SK-N-SH (cell line): Measurements from ENCODE around the gene POU2F3. TPM values are rescaled to one million over a fixed set of nuclear protein-coding genes. Genes with fewer than 3 reads are reported as not detected.
A peak's percentile ranks its signal among the peaks of the same experiment; 100 is the strongest.

Source experiments
- CTCF ChIA-PET: fragments of 300-600, 350-600 bp; formaldehyde crosslinking; extraction: SDS; loops from one replicate; lab custom pipeline; 2021; lab: Yijun Ruan, JAX
- POLR2A ChIA-PET: fragments of 350-600 bp; sonication (Branson Sonifier 250); formaldehyde crosslinking; extraction: SDS; loops from one replicate; lab custom pipeline; 2020; ENCODE audit warnings: antibody characterized with exemption, inconsistent platforms; lab: Yijun Ruan, JAX
- DNase-seq: peaks from one replicate; pipeline ENCODE4 v3.0.0; 2012
- H2AFZ ChIP-seq: fragments of 200-600 bp; sonication (generic); 2 replicates; pipeline ENCODE4 v1.8.1; 2016; ENCODE audit warnings: antibody characterized with exemption, mild to moderate bottlenecking, low read depth
- H3F3A ChIP-seq: fragments of 200-600 bp; sonication (generic); replicated peaks from 2 replicates; pipeline ENCODE3; 2016; ENCODE audit warnings: antibody characterized with exemption, mild to moderate bottlenecking; ENCODE audit not compliant: insufficient read depth
- H3K27ac ChIP-seq, 2 experiments: fragments of 200-500 bp in 1 of 2; fragments of 200-600 bp in 1 of 2; sonication (Bioruptor generic) in 1 of 2; sonication (generic), shearing (Covaris generic) in 1 of 2; 2 replicates each; pipeline versions ENCODE4 v1.5.1 to v1.6.1; 2014 to 2016; ENCODE audit warnings: low read depth in 2 of 2, inconsistent platforms in 1 of 2, low read length in 1 of 2, mild to moderate bottlenecking in 1 of 2, mixed read lengths in 1 of 2
- H3K27me3 ChIP-seq: fragments of 200-600 bp; sonication (generic), shearing (Covaris generic); 2 replicates; pipeline ENCODE4 v1.6.1; 2016; ENCODE audit warnings: mixed run types; ENCODE audit not compliant: insufficient read depth
- H3K36me3 ChIP-seq, 2 experiments: fragments of 200-500 bp in 1 of 2; fragments of 200-600 bp in 1 of 2; sonication (Bioruptor generic) in 1 of 2; sonication (generic) in 1 of 2; replicated peaks in 1 of 2; 2 replicates each; pipeline versions ENCODE3 to v1.5.1; 2014 to 2016; ENCODE audit warnings: low read length in 1 of 2, mild to moderate bottlenecking in 1 of 2; ENCODE audit not compliant: insufficient read depth in 2 of 2, control insufficient read depth in 1 of 2
- H3K4me1 ChIP-seq, 2 experiments: fragments of 200-500 bp in 1 of 2; fragments of 200-600 bp in 1 of 2; sonication (Bioruptor generic) in 1 of 2; sonication (generic), shearing (Covaris generic) in 1 of 2; 2 replicates each; pipeline versions ENCODE4 v1.5.1 to v1.6.1; 2014 to 2016; ENCODE audit warnings: low read depth in 1 of 2, low read length in 1 of 2, mixed run types in 1 of 2; ENCODE audit not compliant: insufficient read depth in 2 of 2, control insufficient read depth in 1 of 2
- H3K4me2 ChIP-seq: fragments of 200-600 bp; sonication (generic), shearing (Covaris generic); 2 replicates; pipeline ENCODE4 v1.6.1; 2017; ENCODE audit warnings: mixed run types
- H3K4me3 ChIP-seq, 2 experiments: fragments of 200-500 bp in 1 of 2; fragments of 200-600 bp in 1 of 2; sonication (Bioruptor generic) in 1 of 2; sonication (generic), shearing (Covaris generic) in 1 of 2; 2 replicates each; pipeline versions ENCODE4 v1.5.1 to v1.8.1; 2014 to 2016; ENCODE audit warnings: low read depth in 2 of 2, inconsistent platforms in 1 of 2, low read length in 1 of 2, mild to moderate bottlenecking in 1 of 2, mixed read lengths in 1 of 2, moderate library complexity in 1 of 2
- H3K79me2 ChIP-seq: fragments of 200-600 bp; sonication (generic); 2 replicates; pipeline ENCODE4 v1.8.1; 2017; ENCODE audit warnings: mild to moderate bottlenecking; ENCODE audit not compliant: insufficient read depth
- H3K9ac ChIP-seq: fragments of 200-600 bp; sonication (generic); 2 replicates; pipeline ENCODE4 v1.6.1; 2017; ENCODE audit warnings: mixed run types
- H3K9me2 ChIP-seq: fragments of 200-600 bp; sonication (generic); 2 replicates; pipeline ENCODE4 v1.6.1; 2017; ENCODE audit warnings: mixed run types
- H3K9me3 ChIP-seq: fragments of 200-600 bp; sonication (generic); 2 replicates; pipeline ENCODE4 v1.6.1; 2017; ENCODE audit warnings: mixed run types, mild to moderate bottlenecking, moderate library complexity
- H4K20me1 ChIP-seq: fragments of 200-600 bp; sonication (generic); 2 replicates; pipeline ENCODE4 v1.6.1; 2017; ENCODE audit warnings: mild to moderate bottlenecking, mixed run types; ENCODE audit not compliant: insufficient read depth
- CHD2 ChIP-seq: fragments of 150-350 bp; IDR thresholded peaks from 2 replicates; pipeline ENCODE4 v1.6.1; 2018; ENCODE audit warnings: low read length; ENCODE audit not compliant: partially characterized antibody
- EP300 ChIP-seq, 2 experiments: IDR thresholded peaks; 2 replicates each; pipeline versions ENCODE4 v1.4.0 to v1.6.1; 2012; ENCODE audit warnings: borderline replicate concordance in 1 of 2, low read depth in 1 of 2, low read length in 1 of 2
- GATA2 ChIP-seq: sonication (generic); formaldehyde crosslinking; IDR thresholded peaks from 2 replicates; pipeline ENCODE4 v1.5.0; 2020; ENCODE audit warnings: mild to moderate bottlenecking, missing genetic modification reagents
- MEF2A ChIP-seq: IDR thresholded peaks from 2 replicates; pipeline ENCODE4 v1.4.0; 2012; ENCODE audit warnings: low read depth, borderline replicate concordance
- MXI1 ChIP-seq: IDR thresholded peaks from 2 replicates; pipeline ENCODE4 v1.6.1; 2012; ENCODE audit warnings: mild to moderate bottlenecking, low read depth, low read length, improper control_type of control experiment
- NFIC ChIP-seq: IDR thresholded peaks from 2 replicates; pipeline ENCODE4 v1.4.0; 2012; ENCODE audit warnings: borderline replicate concordance
- RFX5 ChIP-seq: IDR thresholded peaks from 2 replicates; pipeline ENCODE4 v1.6.1; 2012; ENCODE audit warnings: mild to moderate bottlenecking, improper control_type of control experiment, low read length
- SMC3 ChIP-seq: IDR thresholded peaks from 2 replicates; pipeline ENCODE4 v1.6.1; 2012; ENCODE audit warnings: low read depth, low read length, improper control_type of control experiment
- TEAD4 ChIP-seq: IDR thresholded peaks from 2 replicates; pipeline ENCODE4 v1.4.0; 2012; ENCODE audit warnings: mild to moderate bottlenecking, borderline replicate concordance; ENCODE audit not compliant: insufficient read depth
- WGBS: methylation state at CpG from one replicate; pipeline ENCODE4 v1.1.6; 2017; ENCODE audit warnings: low lambda C conversion rate; 5-methylcytosine and 5-hydroxymethylcytosine counted together
- polyA plus RNA-seq, 3 experiments: library from polyadenylated mRNA; depleted of rRNA; stranded (reverse); fragments of >200 nt; gene quantifications; 2 replicates each; pipeline ENCODE4 v1.2.3, GENCODE V29; 2012
- TF ChIP-seq, protein P1 (sequence below): IDR thresholded peaks from 2 replicates; pipeline ENCODE4 v1.6.1; 2012; ENCODE audit warnings: mild to moderate bottlenecking, low read depth, low read length, moderate library complexity
- TF ChIP-seq, protein P2 (sequence below): IDR thresholded peaks from 2 replicates; pipeline ENCODE4 v1.4.0; 2012; ENCODE audit warnings: low read depth
- TF ChIP-seq, protein P3 (sequence below): IDR thresholded peaks from 2 replicates; pipeline ENCODE4 v1.4.0; 2012; ENCODE audit warnings: low read depth, borderline replicate concordance
- TF ChIP-seq, protein P4 (sequence below): IDR thresholded peaks from 2 replicates; pipeline ENCODE4 v1.4.0; 2012; ENCODE audit warnings: low read depth, borderline replicate concordance

Gene POU2F3
- polyA plus RNA-seq, 1 of the 3 experiments (the other 2 are of a cell fraction) = 0.02 TPM

DNA sequence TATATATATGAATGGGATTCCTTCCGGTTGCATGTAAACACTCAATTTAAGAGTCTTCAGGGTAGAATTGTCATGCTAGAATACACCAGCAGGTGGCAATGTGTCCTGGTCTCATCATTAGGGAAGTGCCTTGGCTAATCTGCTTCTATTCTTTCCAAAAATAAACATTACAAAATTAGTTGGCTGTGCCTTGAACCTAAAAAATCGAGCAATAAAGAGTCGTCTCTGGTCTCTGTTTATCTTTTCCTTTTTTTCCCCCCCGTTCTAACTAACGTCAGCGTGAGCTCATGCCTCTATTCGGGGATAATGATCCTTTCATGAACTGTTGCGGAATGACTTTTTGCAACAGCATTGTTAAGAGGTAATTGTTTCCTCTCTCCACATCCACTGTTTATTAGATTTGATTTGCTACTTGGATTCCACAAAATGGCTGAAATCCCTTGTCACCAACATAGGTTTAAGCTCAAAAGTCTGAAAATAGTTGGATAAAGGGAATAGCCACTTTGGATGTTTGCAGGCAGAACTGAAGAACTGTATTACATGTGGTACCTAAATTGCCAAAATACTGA lies 95.0 kb downstream of the POU2F3 start (continued):
- TF ChIP-seq, protein P1, sequence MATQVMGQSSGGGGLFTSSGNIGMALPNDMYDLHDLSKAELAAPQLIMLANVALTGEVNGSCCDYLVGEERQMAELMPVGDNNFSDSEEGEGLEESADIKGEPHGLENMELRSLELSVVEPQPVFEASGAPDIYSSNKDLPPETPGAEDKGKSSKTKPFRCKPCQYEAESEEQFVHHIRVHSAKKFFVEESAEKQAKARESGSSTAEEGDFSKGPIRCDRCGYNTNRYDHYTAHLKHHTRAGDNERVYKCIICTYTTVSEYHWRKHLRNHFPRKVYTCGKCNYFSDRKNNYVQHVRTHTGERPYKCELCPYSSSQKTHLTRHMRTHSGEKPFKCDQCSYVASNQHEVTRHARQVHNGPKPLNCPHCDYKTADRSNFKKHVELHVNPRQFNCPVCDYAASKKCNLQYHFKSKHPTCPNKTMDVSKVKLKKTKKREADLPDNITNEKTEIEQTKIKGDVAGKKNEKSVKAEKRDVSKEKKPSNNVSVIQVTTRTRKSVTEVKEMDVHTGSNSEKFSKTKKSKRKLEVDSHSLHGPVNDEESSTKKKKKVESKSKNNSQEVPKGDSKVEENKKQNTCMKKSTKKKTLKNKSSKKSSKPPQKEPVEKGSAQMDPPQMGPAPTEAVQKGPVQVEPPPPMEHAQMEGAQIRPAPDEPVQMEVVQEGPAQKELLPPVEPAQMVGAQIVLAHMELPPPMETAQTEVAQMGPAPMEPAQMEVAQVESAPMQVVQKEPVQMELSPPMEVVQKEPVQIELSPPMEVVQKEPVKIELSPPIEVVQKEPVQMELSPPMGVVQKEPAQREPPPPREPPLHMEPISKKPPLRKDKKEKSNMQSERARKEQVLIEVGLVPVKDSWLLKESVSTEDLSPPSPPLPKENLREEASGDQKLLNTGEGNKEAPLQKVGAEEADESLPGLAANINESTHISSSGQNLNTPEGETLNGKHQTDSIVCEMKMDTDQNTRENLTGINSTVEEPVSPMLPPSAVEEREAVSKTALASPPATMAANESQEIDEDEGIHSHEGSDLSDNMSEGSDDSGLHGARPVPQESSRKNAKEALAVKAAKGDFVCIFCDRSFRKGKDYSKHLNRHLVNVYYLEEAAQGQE = no peak
- TF ChIP-seq CHD2 = no peak
- peak; percentile 20 for TF ChIP-seq MXI1
- TF ChIP-seq, protein P2, sequence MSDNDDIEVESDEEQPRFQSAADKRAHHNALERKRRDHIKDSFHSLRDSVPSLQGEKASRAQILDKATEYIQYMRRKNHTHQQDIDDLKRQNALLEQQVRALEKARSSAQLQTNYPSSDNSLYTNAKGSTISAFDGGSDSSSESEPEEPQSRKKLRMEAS = 0 out of 2 replicates have a peak, but pooled peaks have one; percentile 12
- peak; percentile 34; the same call in 1 of the 2 replicates for TF ChIP-seq MEF2A
- peak; percentile 59 for TF ChIP-seq SMC3
- TF ChIP-seq TEAD4 = no peak
- TF ChIP-seq, protein P3, sequence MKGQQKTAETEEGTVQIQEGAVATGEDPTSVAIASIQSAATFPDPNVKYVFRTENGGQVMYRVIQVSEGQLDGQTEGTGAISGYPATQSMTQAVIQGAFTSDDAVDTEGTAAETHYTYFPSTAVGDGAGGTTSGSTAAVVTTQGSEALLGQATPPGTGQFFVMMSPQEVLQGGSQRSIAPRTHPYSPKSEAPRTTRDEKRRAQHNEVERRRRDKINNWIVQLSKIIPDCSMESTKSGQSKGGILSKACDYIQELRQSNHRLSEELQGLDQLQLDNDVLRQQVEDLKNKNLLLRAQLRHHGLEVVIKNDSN = no peak

DNA sequence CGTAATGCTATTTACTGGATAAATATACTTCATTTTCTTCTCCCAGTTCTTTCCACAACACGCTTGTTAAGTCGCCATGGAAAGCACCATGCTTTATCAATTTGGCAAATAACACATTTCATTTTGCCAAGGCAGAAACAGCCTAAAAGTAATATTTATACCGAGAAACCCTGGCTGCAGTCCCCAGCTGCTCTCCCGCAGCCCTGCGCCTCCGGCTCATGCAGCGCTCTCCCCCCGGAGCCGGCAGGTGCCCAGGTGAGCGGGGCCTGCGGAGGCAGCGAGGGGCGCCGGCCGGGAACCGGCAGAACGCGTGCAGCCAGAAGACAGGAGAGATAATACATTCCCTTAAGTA lies 95.6 kb downstream of the POU2F3 start:
- H3K36me3 ChIP-seq = peaks cover 3% of the 10 kb centered on the region in 2 experiments
- H3K4me3 ChIP-seq = peak overlapping the region; percentile 81 to 93
- H3K4me2 ChIP-seq = peak overlapping the region; percentile 97
- H3K9ac ChIP-seq = peak overlapping the region; percentile 78
- H3K27ac ChIP-seq = peak overlapping the region; percentile 81 to 92
- peaks cover 36% of the 10 kb centered on the region for H4K20me1 ChIP-seq
- H3K9me2 ChIP-seq = no peaks in the 10 kb centered on the region
- peaks cover 56% of the 10 kb centered on the region for H3K79me2 ChIP-seq
- WGBS = under 1% methylated on average over 19 of the region's 19 CpGs
- H3K27me3 ChIP-seq = no peaks in the 10 kb centered on the region
- ChIA-PET CTCF (interaction anchor here (0.6 to 3.6 kb wide), 57 partner anchors 9 to 1569 kb away, joined by 3 to 29 read pairs (median 4); partner anchors contain the start of genes GRIK4 and TLCD5), POLR2A (interaction anchor here (0.7 to 1.4 kb wide), 2 partner anchors 70 to 152 kb away, joined by 3 to 4 read pairs; no protein-coding TSS in a partner anchor)
- H3F3A ChIP-seq = peaks cover 57% of the 10 kb centered on the region
- H3K9me3 ChIP-seq = no peaks in the 10 kb centered on the region
- H3K4me1 ChIP-seq = peaks cover 13 to 38% of the 10 kb centered on the region in 2 experiments
- no peak for TF ChIP-seq GATA2 (CRISPR knock-in tag)
- no peak for TF ChIP-seq RFX5
- TF ChIP-seq, protein P2 = no peak
- TF ChIP-seq NFIC = no peak
- no peak; the same call in 1 of the 2 replicates for TF ChIP-seq MXI1
- TF ChIP-seq, protein P4, sequence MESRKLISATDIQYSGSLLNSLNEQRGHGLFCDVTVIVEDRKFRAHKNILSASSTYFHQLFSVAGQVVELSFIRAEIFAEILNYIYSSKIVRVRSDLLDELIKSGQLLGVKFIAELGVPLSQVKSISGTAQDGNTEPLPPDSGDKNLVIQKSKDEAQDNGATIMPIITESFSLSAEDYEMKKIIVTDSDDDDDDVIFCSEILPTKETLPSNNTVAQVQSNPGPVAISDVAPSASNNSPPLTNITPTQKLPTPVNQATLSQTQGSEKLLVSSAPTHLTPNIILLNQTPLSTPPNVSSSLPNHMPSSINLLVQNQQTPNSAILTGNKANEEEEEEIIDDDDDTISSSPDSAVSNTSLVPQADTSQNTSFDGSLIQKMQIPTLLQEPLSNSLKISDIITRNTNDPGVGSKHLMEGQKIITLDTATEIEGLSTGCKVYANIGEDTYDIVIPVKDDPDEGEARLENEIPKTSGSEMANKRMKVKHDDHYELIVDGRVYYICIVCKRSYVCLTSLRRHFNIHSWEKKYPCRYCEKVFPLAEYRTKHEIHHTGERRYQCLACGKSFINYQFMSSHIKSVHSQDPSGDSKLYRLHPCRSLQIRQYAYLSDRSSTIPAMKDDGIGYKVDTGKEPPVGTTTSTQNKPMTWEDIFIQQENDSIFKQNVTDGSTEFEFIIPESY = no peak
- no peak for TF ChIP-seq EP300 (IDR thresholded peaks at IDR 0.05; ENCODE audit: borderline replicate concordance in 1 of 2, low read depth in 1 of 2, low read length in 1 of 2)
- H2AFZ ChIP-seq = peak overlapping the region; percentile 69
- no peak for DNase-seq
